K562 (cell line): ENCODE results near the gene MYBPHL. TPM values are rescaled to one million over a fixed set of nuclear protein-coding genes. Genes with fewer than 3 reads are reported as not detected.

Experiments used
- CBFA2T3 ChIP-seq: fragments of 450-650 bp; IDR thresholded peaks from 2 replicates; pipeline ENCODE4 v1.6.1; 2017
- ESRRA ChIP-seq: fragments of 450-650 bp; IDR thresholded peaks from 2 replicates; pipeline ENCODE4 v1.6.1; 2014; ENCODE audit warnings: low read depth, mild to moderate bottlenecking, moderate library complexity, borderline replicate concordance
- NKRF ChIP-seq: fragments of 450-650 bp; IDR thresholded peaks from 2 replicates; pipeline ENCODE4 v1.6.1; 2016; ENCODE audit warnings: borderline replicate concordance
- SPI1 ChIP-seq: IDR thresholded peaks from 2 replicates; pipeline ENCODE4 v1.6.1; 2011; ENCODE audit warnings: low read depth, low read length, control low read depth, borderline replicate concordance
- SRSF7 ChIP-seq: fragments of 200-400 bp; formaldehyde crosslinking; optimal IDR thresholded peaks from 2 replicates; pipeline ENCODE3; 2017; ENCODE audit warnings: mild to moderate bottlenecking, low read depth, low read length
- TBL1XR1 ChIP-seq, 2 experiments: IDR thresholded peaks; 2 replicates each; pipeline ENCODE4 v1.6.1; 2012; ENCODE audit warnings: improper control_type of control experiment in 2 of 2, low read length in 2 of 2, mild to moderate bottlenecking in 1 of 2
- THAP7 ChIP-seq: fragments of 250-450 bp; sonication (Bioruptor Pico); IDR thresholded peaks from 2 replicates; pipeline ENCODE4 v1.5.0; 2021
- polyA plus RNA-seq, 8 experiments: library from polyadenylated mRNA; depleted of rRNA in 4 of 8; stranded (reverse) in 5 of 8; unstranded in 3 of 8; fragments of >200 nt; fragmentation: Nextera tagmentation in 2 of 8; fragmentation: Illumina TruSeq in 1 of 8; extraction: Ambion mirVana in 2 of 8; extraction: Trizol in 1 of 8; gene quantifications; 2 replicates each; pipeline versions ENCODE4 v1.2.1 to v1.2.3, GENCODE V29; 2011 to 2014; ENCODE audit warnings: inconsistent platforms in 1 of 8, missing spikeins in 1 of 8
- total RNA-seq, 7 experiments: library from RNA; depleted of rRNA in 6 of 7; stranded (reverse); fragments of >200 nt in 6 of 7; fragmentation: Illumina TruSeq in 2 of 7; extraction: Trizol in 2 of 7; gene quantifications; 2 replicates each; pipeline versions ENCODE4 v1.2.1 to v1.2.3, GENCODE V29; 2011 to 2021; ENCODE audit warnings: low replicate concordance in 1 of 7

MYBPHL gene
- total and polyA plus RNA-seq, 9 of the 15 experiments (the other 6 are each of a cell fraction or from before 2014, with no cell fraction given): 0.20 to 1.9 (median 0.33) TPM

- TF ChIP-seq NKRF (peak; percentile 12; the same call in 1 of the 2 replicates), ESRRA (no peak), TBL1XR1 (IDR thresholded peaks at IDR 0.05; ENCODE audit: low read length in 2 of 2) (peak in 1 of 2 experiments; percentile 87; a peak in 2 of 4 replicates), SRSF7 (no peak), CBFA2T3 (peak; percentile 6; the same call in 1 of the 2 replicates), SPI1 (peak; percentile 96), THAP7 (no peak)
These were observed 32.0 kb downstream of the MYBPHL start (continued) for GRCh38 chr1:109274533-109275476.
